ENCODE data around the gene TMEM154. TPM values are rescaled to one million over a fixed set of nuclear protein-coding genes. Genes with fewer than 3 reads are reported as not detected.

Gene TMEM154
- total and polyA plus RNA-seq, 10 of the 15 experiments (the other 5 are each of a cell fraction or from before 2014, with no cell fraction given): 5.1 to 41.4 (median 18.2) TPM

- TF ChIP-seq MEF2B (IDR thresholded peaks at IDR 0.05; ENCODE audit: partially characterized antibody, poor library complexity, severe bottlenecking): peak; percentile 57
- peak; percentile 95 for TF ChIP-seq NBN (IDR thresholded peaks at IDR 0.05)
- no peak for TF ChIP-seq RCOR1 (conservative IDR thresholded peaks at IDR 0.05; ENCODE audit: low read depth, low read length)
- TF ChIP-seq ZBED1 (IDR thresholded peaks at IDR 0.05; ENCODE audit: borderline replicate concordance): peak; percentile 65; the same call in 1 of the 2 replicates
- TF ChIP-seq HDGF (IDR thresholded peaks at IDR 0.05): no peak
- TF ChIP-seq, protein P1, sequence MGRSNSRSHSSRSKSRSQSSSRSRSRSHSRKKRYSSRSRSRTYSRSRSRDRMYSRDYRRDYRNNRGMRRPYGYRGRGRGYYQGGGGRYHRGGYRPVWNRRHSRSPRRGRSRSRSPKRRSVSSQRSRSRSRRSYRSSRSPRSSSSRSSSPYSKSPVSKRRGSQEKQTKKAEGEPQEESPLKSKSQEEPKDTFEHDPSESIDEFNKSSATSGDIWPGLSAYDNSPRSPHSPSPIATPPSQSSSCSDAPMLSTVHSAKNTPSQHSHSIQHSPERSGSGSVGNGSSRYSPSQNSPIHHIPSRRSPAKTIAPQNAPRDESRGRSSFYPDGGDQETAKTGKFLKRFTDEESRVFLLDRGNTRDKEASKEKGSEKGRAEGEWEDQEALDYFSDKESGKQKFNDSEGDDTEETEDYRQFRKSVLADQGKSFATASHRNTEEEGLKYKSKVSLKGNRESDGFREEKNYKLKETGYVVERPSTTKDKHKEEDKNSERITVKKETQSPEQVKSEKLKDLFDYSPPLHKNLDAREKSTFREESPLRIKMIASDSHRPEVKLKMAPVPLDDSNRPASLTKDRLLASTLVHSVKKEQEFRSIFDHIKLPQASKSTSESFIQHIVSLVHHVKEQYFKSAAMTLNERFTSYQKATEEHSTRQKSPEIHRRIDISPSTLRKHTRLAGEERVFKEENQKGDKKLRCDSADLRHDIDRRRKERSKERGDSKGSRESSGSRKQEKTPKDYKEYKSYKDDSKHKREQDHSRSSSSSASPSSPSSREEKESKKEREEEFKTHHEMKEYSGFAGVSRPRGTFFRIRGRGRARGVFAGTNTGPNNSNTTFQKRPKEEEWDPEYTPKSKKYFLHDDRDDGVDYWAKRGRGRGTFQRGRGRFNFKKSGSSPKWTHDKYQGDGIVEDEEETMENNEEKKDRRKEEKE (IDR thresholded peaks at IDR 0.05): no peak
- no peak for TF ChIP-seq SMAD5 (IDR thresholded peaks at IDR 0.05; ENCODE audit: low read depth)
- peak; percentile 86; the same call in 1 of the 2 replicates for TF ChIP-seq BACH1 (IDR thresholded peaks at IDR 0.05; ENCODE audit: borderline replicate concordance)
- TF ChIP-seq ZNF592 (IDR thresholded peaks at IDR 0.05): no peak
- TF ChIP-seq PAX5 (IDR thresholded peaks at IDR 0.05; ENCODE audit: borderline replicate concordance, low read depth, low read length): peak; percentile 83; the same call in 1 of the 2 replicates
- TF ChIP-seq RAD21 (IDR thresholded peaks at IDR 0.05; ENCODE audit: insufficient read depth, low read depth, low read length): no peak
- TF ChIP-seq, protein P2, sequence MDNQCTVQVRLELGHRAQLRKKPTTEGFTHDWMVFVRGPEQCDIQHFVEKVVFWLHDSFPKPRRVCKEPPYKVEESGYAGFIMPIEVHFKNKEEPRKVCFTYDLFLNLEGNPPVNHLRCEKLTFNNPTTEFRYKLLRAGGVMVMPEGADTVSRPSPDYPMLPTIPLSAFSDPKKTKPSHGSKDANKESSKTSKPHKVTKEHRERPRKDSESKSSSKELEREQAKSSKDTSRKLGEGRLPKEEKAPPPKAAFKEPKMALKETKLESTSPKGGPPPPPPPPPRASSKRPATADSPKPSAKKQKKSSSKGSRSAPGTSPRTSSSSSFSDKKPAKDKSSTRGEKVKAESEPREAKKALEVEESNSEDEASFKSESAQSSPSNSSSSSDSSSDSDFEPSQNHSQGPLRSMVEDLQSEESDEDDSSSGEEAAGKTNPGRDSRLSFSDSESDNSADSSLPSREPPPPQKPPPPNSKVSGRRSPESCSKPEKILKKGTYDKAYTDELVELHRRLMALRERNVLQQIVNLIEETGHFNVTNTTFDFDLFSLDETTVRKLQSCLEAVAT (IDR thresholded peaks at IDR 0.05): peak; percentile 72; the same call in 1 of the 2 replicates
- no peak for TF ChIP-seq BRCA1 (IDR thresholded peaks at IDR 0.05; ENCODE audit: low read depth, low read length)
- TF ChIP-seq TBL1XR1 (IDR thresholded peaks at IDR 0.05; ENCODE audit: low read depth, low read length): peak; percentile 52; the same call in 1 of the 2 replicates
- TF ChIP-seq SIN3A (IDR thresholded peaks at IDR 0.05; ENCODE audit: low read depth, low read length): no peak
- TF ChIP-seq NR2C2 (IDR thresholded peaks at IDR 0.05; ENCODE audit: borderline replicate concordance, control insufficient read depth, insufficient read length, low read depth): no peak
- peak; percentile 92 for TF ChIP-seq RUNX3 (IDR thresholded peaks at IDR 0.05; ENCODE audit: low read length)
- TF ChIP-seq, protein P3, sequence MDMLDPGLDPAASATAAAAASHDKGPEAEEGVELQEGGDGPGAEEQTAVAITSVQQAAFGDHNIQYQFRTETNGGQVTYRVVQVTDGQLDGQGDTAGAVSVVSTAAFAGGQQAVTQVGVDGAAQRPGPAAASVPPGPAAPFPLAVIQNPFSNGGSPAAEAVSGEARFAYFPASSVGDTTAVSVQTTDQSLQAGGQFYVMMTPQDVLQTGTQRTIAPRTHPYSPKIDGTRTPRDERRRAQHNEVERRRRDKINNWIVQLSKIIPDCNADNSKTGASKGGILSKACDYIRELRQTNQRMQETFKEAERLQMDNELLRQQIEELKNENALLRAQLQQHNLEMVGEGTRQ (IDR thresholded peaks at IDR 0.05; ENCODE audit: borderline replicate concordance, low read depth, low read length): no peak
- TF ChIP-seq ZNF384 (IDR thresholded peaks at IDR 0.05; ENCODE audit: borderline replicate concordance, low read depth, low read length): no peak; the same call in 1 of the 2 replicates
- TF ChIP-seq WRNIP1 (IDR thresholded peaks at IDR 0.05; ENCODE audit: borderline replicate concordance, low read depth, low read length): no peak
- TF ChIP-seq POLR2AphosphoS5 (IDR thresholded peaks at IDR 0.05; ENCODE audit: low read length): no peak
- no peak for TF ChIP-seq FOXK2 (IDR thresholded peaks at IDR 0.05)
- TF ChIP-seq DPF2 (IDR thresholded peaks at IDR 0.05): peak; percentile 92
- 0 out of 2 replicates have a peak, but pooled peaks have one; percentile 14 for TF ChIP-seq YY1 (IDR thresholded peaks at IDR 0.05; ENCODE audit: low read depth, low read length)
Observed at GRCh38 chr4:152696764-152697261, 17.0 kb upstream of the TMEM154 start (continued).
